Glomerular endothelial cell (primary cell): ENCODE results near the gene ZNF629. TPM values are rescaled to one million over a fixed set of nuclear protein-coding genes. Genes with fewer than 3 reads are reported as not detected.
A peak's percentile ranks its signal among the peaks of the same experiment; 100 is the strongest.

Source experiments
- DNase-seq: peaks from one replicate; pipeline ENCODE4 v3.0.0-alpha.2; 2011; ENCODE audit warnings: low read depth, low spot score; ENCODE audit errors: extremely low read depth
- total RNA-seq: library from RNA; depleted of rRNA; stranded (reverse); fragments of >200 nt; gene quantifications from 2 replicates; pipeline ENCODE4 v1.2.3, GENCODE V29; 2015

ZNF629 gene
- total RNA-seq, 1 donor from 2014 or later: 17.5 TPM

DNA sequence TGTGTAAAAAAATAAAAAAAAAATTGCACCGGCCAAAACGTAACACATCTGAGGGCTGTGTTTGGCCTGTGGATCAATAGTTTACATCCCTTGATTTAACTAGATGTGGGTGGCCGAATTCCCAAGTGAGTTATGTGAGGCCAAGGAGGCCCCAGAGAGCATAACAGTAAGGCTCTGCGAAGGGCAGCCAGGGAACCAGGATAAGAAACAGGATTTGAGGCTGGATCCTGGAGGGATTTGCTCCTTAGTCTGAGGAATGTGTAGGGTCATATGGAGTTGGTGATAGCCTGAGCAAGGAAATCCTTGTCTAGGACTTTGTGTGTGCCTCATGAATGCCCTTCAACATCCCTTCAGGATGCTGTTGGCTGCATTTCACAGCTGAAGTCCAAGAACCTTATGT lies 36.8 kb downstream of the ZNF629 start:
- DNase-seq: no peak

DNA sequence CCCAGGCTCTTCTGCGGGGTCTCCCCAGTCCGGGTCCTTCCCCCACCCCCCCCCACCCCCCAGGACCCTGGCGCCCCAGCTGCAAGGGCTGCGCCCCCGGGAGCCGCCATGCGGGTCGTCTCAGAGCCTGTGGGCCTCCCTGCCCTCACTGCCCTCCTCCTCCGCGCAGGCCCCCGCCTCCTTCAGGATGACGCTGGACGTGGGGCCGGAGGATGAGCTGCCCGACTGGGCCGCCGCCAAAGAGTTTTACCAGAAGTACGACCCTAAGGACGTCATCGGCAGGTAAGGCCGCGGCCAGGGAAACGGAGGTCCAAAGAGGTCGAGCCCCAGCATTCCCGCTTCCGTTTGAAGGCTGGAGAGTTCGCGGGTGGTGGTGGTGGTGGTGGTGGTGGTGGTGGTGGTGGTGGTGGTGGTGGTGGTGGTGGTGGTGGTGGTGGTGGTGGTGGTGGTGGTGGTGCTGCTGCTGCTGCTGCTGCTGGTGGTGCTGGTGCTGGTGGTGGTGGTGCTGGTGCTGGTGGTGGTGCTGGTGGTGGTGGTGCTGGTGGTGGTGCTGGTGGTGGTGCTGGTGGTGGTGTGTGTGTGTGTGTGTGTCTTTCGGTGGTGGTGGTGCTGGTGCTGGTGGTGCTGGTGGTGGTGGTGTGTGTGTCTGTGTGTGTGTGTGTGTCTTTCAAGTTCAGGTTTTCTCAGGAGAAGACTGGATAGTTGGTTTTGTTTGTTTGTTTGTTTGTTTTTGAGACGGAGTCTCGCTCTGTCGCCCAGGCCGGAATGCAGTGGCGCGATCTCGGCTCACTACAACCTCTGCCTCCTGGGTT lies 38.2 kb downstream of the ZNF629 start:
- no peak for DNase-seq

DNA sequence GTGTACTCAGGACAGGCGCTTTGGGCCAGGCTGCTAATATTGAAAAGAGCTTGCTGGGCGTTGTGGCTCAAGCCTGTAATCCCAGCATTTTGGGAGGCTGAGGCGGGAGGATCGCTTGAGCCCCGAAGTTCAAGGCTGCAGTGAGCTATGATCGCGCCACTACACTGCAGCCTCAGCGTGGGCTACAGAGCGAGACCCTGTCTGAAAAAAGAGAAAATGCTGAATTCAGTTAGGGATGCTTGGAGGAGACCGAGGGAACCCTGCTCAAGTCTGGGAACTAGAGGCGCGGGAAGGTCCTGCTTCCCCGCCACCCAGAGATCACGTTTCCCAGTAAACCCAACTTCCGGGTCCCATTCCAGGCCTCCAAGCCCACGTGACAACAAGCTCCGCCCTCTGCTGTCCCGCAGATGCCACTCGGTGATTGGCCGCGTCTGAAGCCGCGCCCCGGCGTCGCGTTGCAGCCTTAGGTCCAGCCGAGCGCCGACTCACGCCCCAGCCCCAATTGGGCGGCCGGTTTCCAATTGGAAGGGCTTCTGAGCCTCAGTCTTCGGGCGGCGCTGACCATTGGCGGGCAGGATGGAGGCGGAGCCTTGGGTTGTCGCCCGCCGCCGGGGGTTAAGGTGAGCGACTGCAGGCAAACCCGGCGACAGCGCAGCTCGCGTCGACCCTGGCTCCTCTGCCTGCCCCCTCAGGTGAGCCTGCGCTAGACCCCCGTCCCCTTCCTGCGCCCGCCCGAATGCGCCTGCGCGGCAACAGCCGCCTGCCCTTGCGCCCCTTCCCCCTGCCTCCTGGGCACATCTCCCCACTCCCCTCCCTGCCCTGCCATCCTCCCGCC lies 39.0 kb downstream of the ZNF629 start, which contains the start of gene PHKG2:
PHKG2 (plus strand) TSS at position 627 of the 835 bp plus-strand sequence. CDS start 396 bp downstream, outside the sequence.
- peak; percentile 88 for DNase-seq

DNA sequence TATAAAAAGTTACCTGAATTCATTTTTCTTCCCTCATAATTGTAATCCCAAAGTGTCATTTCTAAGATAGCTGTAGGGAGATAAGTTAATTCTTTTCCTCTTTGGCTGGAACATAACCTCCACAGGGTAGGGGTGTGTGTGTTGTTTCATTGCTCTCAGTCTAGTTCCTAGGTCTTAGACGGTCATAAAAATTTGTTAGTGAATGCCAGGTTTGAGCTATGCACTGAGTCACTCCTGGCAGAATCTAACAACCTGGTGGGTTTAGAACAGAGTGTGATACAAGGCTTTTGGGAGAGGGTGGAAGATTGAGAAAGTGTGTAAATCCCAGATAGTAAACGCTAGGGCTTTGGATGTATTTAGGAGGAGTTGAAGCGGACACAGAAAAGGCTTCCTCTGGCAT lies 39.7 kb downstream of the ZNF629 start:
- no peak for DNase-seq

DNA sequence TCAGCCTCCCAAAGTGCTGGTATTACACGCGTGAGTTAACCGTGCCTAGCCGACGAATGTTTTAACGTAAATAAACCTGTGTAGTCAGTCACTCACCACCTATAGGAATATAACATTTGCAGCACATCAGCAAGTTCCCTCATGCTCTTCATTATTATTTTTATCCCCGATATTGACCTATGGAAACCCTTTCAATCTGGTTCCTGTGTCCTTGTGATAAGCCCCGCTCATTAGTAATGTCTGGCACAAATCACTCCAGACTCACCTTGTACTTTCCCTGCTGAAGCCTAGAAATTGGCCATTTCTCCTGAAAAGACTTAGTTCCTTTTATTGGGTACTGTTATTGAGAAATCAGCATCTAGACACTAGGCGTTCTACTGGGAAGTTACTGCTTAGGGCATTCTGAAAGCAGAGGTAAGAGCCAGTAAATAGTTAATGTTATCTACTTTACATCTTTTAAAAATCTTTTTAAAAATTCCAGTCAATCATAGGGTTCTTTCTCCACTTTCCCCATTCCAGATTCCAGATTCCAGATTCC lies 40.3 kb downstream of the ZNF629 start:
- DNase-seq: no peak

DNA sequence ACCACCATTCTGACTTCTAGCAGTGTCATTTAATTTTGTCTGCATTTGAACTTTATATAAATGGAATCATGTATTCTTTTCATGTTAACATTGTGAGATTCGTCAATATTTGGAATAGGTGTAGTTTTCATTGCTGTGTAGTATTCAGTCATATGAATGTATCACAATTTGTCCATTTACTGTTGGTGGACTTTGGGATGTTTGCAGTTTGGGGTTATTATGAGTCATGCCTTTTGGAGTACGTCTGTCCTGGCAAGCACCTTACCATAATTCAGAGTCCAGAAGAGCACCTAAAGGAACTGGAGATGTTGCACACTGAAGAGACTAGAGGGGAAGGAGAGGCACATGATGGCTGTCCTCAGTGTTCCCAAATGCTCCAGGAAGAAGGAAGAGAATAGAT lies 41.9 kb downstream of the ZNF629 start:
- DNase-seq: no peak

DNA sequence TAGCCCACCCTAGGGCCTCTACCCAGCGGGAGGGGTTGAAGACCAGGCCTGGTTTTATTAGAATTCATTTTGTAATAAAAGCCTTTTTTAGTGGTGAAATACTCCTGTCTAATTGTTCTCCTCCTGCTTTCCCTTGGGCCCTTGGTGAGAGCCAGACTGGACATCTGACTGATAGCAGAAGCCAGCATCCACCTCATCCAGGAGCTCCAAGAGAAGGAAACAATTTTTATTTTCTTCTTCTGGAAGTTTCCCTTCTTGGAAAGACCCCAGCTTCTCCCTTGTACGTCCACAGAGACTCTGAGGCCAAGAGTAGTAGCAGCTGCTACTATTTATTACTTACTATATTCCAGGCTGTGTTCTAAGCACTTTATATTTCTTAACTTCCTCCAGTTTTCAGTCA lies 42.8 kb downstream of the ZNF629 start:
- DNase-seq: no peak

DNA sequence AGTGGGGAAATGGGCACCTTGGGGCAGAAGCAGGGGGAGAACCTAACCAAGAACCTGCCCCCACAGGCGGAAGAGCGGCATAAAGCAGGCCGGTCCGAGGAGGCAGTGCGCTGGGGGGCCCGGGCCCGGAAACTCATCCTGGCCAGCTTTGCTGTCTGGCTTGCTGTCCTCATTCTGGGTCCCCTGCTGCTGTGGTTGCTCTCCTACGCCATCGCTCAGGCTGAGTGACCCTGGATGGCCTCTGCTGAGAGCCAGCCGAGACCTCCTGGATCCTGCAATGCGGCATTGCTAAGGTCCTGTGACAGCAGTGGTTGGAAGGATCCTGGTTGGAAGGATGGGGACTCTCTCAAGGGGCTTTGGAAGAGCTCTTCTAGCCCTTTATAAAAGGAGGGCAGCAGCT lies 43.3 kb downstream of the ZNF629 start:
- no peak for DNase-seq

DNA sequence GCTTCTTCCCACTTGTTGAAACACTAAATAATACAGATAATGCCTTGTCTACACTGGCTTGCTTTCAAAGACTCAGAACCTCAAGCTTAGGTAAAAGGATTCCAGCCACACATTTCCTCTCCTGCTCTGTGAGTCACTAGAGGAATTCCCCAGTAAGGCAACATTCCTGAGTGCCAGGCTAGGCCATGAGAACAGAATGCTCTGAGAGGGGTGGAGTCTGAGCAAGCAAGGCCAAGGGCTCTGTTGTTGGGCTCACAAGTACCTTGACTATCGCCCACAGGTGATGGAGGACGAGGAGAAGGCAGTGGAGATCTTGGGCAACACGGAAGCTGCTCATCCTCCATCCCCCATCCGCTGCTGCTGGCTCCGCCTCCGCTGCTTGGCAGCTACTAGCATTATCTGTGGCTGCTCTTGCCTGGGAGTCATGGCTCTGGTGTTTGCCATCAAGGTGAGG lies 45.5 kb downstream of the ZNF629 start:
- DNase-seq: peak; percentile 78

DNA sequence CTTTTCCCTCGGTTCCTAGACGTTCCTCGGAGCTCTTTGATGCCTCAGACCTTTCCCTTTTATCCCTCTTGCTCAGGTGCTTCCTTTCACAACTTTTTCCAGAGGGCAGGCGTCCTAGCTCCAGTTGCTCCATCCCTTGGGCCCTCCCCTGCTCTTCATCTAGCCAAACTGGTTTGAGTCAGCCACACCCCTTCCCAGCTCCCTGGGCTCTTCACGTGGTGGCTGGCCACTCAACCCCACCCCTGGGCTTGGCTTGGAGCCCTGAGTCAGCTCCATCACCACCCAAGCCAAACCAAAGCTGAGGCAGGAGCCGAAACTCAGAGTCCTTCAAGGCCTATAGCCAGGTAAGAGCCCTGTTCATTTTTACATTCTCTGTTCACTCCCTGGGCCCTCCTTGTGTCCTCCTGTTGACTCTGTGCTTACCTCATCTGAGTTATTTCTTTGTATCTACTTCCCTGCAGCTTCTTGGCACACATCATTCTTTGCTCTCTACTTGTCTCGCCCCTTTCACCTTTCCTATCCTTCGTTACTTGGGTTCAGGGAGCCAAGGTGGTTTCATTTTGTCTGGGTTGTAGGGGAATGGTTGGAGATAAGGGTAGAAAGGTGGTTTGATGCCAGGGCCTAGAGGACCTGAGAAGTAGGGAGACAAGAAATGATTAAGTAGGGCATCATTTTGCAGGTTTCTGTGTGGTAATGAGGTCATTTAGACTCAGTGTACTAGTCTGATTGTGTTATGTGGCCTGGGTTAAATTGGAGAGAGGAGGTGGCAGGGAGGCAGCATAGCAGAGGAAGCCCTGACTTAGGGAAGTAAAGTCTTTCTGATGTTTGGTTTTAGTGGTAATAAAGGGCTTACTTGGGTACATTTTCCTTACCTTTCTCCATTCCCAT lies 46.4 kb downstream of the ZNF629 start:
- no peak for DNase-seq

DNA sequence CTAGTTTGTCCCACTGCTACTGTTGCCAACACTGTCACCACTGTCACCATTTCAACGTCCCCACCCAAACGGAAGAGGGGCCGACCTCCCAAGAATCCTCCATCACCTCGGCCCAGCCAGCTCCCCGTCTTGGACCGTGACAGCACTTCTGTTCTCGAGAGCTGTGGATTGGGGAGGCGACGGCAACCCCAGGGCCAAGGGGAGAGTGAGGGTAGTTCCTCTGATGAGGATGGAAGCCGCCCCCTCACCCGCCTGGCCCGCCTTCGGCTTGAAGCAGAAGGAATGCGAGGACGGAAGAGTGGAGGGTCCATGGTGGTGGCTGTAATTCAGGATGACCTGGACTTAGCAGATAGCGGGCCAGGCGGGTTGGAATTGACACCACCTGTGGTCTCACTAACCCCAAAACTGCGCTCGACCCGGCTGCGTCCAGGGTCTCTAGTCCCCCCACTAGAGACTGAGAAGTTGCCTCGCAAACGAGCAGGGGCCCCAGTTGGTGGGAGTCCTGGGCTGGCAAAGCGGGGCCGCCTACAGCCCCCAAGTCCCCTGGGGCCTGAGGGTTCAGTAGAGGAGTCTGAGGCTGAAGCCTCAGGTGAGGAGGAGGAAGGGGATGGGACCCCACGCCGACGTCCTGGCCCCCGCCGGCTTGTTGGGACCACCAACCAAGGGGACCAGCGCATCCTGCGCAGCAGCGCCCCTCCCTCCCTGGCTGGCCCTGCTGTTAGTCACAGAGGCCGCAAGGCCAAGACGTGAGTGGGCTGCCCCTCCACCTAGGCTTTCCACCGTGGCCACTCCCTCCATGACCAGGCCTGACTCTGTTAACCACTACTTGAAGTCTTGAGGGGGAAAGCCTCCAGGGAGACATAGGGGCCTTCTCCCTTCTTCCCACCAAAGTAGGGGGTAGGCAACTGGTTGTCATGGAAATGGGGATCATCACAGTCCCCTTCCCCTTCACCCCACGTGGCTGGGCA lies 47.7 kb downstream of the ZNF629 start:
- no peak for DNase-seq

DNA sequence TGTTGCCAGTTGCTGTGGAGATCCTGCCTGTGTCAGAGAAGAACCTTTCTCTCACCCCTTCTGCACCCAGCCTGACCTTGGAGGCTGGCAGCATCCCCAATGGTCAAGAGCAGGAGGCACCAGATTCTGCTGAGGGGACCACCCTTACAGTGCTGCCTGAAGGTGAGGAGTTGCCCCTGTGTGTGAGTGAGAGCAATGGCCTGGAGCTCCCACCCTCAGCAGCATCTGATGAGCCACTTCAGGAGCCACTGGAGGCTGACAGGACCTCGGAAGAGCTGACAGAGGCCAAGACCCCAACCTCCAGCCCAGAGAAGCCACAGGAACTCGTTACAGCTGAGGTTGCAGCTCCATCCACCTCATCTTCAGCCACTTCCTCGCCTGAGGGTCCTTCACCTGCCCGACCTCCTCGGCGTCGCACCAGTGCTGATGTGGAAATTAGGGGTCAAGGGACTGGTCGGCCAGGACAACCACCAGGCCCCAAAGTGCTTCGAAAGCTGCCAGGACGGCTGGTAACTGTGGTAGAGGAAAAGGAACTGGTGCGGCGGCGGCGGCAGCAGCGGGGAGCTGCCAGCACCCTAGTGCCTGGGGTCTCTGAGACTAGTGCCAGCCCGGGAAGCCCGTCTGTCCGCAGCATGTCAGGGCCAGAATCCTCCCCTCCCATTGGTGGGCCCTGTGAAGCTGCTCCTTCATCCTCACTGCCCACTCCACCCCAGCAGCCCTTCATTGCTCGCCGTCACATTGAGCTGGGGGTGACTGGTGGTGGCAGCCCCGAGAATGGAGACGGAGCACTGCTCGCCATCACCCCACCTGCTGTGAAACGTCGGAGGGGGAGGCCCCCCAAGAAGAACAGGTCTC lies 49.0 kb downstream of the ZNF629 start:
- no peak for DNase-seq

DNA sequence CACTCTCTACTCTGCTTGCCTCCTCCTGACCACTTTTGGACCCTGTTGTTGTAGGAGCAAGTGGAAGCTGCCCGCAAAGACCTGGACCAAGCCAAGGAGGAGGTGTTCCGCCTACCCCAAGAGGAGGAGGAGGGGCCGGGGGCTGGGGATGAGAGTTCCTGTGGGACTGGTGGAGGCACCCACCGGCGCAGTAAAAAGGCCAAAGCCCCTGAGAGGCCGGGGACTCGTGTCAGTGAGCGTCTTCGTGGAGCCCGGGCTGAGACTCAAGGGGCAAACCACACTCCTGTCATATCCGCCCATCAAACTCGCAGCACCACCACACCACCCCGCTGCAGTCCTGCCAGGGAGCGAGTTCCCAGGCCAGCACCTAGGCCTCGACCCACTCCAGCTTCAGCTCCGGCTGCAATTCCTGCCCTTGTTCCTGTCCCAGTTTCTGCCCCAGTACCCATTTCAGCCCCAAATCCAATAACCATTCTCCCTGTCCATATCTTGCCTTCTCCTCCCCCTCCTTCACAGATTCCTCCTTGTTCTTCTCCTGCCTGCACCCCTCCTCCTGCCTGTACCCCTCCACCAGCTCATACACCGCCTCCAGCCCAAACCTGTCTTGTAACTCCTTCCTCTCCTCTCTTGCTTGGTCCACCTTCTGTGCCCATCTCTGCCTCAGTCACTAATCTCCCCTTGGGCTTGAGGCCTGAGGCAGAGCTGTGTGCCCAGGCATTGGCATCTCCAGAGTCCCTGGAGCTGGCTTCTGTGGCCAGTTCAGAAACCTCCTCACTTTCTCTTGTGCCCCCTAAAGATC lies 49.8 kb downstream of the ZNF629 start:
- no peak for DNase-seq

DNA sequence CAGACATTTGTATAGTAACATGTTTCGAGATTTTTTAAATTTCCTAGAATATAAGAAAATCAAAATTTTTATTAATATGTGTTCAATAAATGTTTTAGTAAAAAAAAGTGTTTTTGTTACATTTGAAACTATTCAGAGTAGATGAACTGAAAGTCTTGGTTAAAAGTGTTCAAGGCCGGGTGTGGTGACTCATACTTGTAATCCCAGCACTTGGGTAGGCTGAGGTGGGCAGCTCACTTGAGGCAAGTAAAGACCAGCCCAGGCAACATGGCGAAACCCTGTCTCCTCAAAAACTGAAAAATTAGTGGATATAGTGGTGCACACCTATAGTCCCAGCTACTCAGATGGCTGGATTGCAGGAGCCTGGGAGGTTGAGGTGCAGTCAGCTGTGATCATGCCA lies 55.6 kb downstream of the ZNF629 start:
- DNase-seq: no peak

DNA sequence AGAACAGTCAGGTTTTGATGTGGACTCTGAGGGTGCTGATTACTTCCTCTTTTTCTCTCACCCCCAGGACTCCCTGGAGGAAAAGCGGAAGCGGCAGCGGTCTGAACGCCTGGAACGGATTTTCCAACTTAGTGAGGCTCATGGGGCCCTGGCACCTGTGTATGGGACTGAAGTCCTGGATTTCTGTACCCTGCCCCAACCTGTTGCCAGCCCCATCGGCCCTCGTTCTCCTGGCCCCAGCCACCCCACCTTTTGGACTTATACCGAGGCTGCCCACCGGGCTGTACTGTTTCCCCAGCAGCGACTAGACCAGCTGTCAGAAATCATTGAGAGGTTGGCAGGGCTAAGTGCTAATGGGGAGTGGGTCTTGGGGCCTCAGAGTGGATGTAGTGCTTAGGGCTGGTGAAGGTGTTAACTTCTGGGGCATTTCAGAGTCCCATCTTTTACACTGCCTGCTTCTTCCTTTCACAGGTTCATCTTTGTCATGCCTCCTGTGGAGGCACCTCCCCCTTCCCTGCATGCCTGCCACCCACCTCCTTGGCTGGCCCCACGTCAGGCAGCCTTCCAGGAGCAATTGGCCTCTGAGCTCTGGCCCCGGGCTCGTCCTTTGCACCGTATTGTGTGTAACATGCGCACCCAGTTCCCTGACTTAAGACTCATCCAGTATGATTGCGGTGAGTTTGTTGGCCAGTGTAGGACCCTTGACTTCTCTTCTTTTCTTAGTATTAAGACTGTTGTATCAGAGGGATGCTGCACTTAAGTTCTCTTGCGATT lies 57.9 kb downstream of the ZNF629 start:
- no peak for DNase-seq
